A549 (cell line): ENCODE measurements around the gene ASIC5. TPM values are rescaled to one million over a fixed set of nuclear protein-coding genes. Genes with fewer than 3 reads are reported as not detected.

Source experiments
- ATAC-seq, 2 experiments: fragments of 200-7000 bp in 1 of 2; fragments of >200 bp in 1 of 2; cut with Nextera tagmentation in 1 of 2; cut with Tn5 transposase in 1 of 2; 3 replicates each; pipeline versions ENCODE4 v1.8.0 to v1.9.1; 2018 to 2020; ENCODE audit warnings: mild to moderate bottlenecking in 1 of 2, moderate library complexity in 1 of 2
- CTCF ChIA-PET: fragments of 300-600 bp; sonication (Branson Sonifier 250); formaldehyde crosslinking; extraction: SDS; loops from one replicate; lab custom pipeline; 2021; ENCODE audit warnings: antibody characterized with exemption, inconsistent platforms; lab: Yijun Ruan, JAX
- POLR2A ChIA-PET: fragments of 350-600 bp; formaldehyde crosslinking; extraction: SDS; loops from one replicate; lab custom pipeline; 2021; ENCODE audit warnings: antibody characterized with exemption, inconsistent platforms; lab: Yijun Ruan, JAX
- DNase-seq, 2 experiments: peaks; one replicate each; pipeline versions ENCODE4 v3.0.0 to v3.0.0-alpha.2; 2011 to 2016; ENCODE audit warnings: low read depth in 1 of 2, low spot score in 1 of 2
- FAIRE-seq: peaks from 2 replicates; lab custom pipeline; 2011; peaks lifted over from hg19 to GRCh38; lab: Jason Lieb, UNC
- H3K27ac ChIP-seq, 2 experiments: fragments of >200 bp; sonication (Bioruptor Twin); formaldehyde crosslinking; 3 replicates each; pipeline ENCODE4 v1.5.1; 2016 to 2017
- H3K4me1 ChIP-seq: fragments of >200 bp; sonication (Bioruptor Twin); formaldehyde crosslinking; 3 replicates; pipeline ENCODE4 v1.6.1; 2016
- H3K4me2 ChIP-seq: fragments of >200 bp; sonication (Bioruptor Twin); formaldehyde crosslinking; 3 replicates; pipeline ENCODE4 v1.6.1; 2016
- H3K4me3 ChIP-seq: fragments of >200 bp; sonication (Bioruptor Twin); formaldehyde crosslinking; 3 replicates; pipeline ENCODE4 v1.5.1; 2016
- H3K9me3 ChIP-seq: fragments of >200 bp; sonication (Bioruptor Twin); formaldehyde crosslinking; 3 replicates; pipeline ENCODE4 v1.6.1; 2016
- ATOH8 ChIP-seq: fragments of 250-450 bp; sonication (Bioruptor Pico); IDR thresholded peaks from 2 replicates; pipeline ENCODE4 v1.5.0; 2020; ENCODE audit warnings: low read depth, mild to moderate bottlenecking, moderate library complexity
- BCL3 ChIP-seq: fragments of >200 bp; sonication (Bioruptor Twin); formaldehyde crosslinking; IDR thresholded peaks from 3 replicates; pipeline ENCODE4 v1.6.1; 2016
- CBX2 ChIP-seq: fragments of 200-600 bp; sonication (generic); IDR thresholded peaks from 2 replicates; pipeline ENCODE4 v1.6.1; 2016; ENCODE audit warnings: low read depth, mild to moderate bottlenecking, borderline replicate concordance
- CEBPB ChIP-seq, 2 experiments: fragments of >200 bp in 1 of 2; sonication (Bioruptor Twin) in 1 of 2; formaldehyde crosslinking in 1 of 2; IDR thresholded peaks; 2 replicates each; pipeline ENCODE4 v1.6.1; 2012 to 2016
- CHD2 ChIP-seq: fragments of 150-350 bp; IDR thresholded peaks from 2 replicates; pipeline ENCODE4 v1.6.1; 2014; ENCODE audit warnings: low read length; ENCODE audit not compliant: partially characterized antibody
- E2F6 ChIP-seq: IDR thresholded peaks from 2 replicates; pipeline ENCODE4 v1.6.1; 2012; ENCODE audit warnings: low read depth, borderline replicate concordance
- FOSB ChIP-seq: fragments of 250-450 bp; sonication (Bioruptor Pico); IDR thresholded peaks from 2 replicates; pipeline ENCODE4 v1.5.0; 2020; ENCODE audit warnings: mild to moderate bottlenecking, moderate library complexity
- FOSL2 ChIP-seq, 2 experiments: fragments of 450-650 bp in 1 of 2; fragments of >200 bp in 1 of 2; sonication (Bioruptor Twin) in 1 of 2; formaldehyde crosslinking; IDR thresholded peaks; 2 replicates each; pipeline versions ENCODE4 v1.5.0 to v1.6.1; 2016 to 2020; ENCODE audit warnings: mild to moderate bottlenecking in 1 of 2, moderate library complexity in 1 of 2
- GATA3 ChIP-seq: IDR thresholded peaks from 2 replicates; pipeline ENCODE4 v1.6.1; 2012; ENCODE audit warnings: borderline replicate concordance
- HEYL ChIP-seq: fragments of 250-450 bp; sonication (Bioruptor Pico); IDR thresholded peaks from 2 replicates; pipeline ENCODE4 v1.8.0; 2021; ENCODE audit warnings: mild to moderate bottlenecking, moderate library complexity
- HOXB5 ChIP-seq: fragments of 250-450 bp; sonication (Bioruptor Pico); IDR thresholded peaks from 2 replicates; pipeline ENCODE4 v1.5.0; 2020; ENCODE audit warnings: mild to moderate bottlenecking, moderate library complexity
- JUN ChIP-seq, 2 experiments: fragments of >200 bp; sonication (Bioruptor Twin); formaldehyde crosslinking; IDR thresholded peaks; 2 replicates in 1 of 2; 3 replicates in 1 of 2; pipeline ENCODE4 v1.6.1; 2016 to 2017
- KDM1A ChIP-seq: fragments of 200-600 bp; sonication (generic); IDR thresholded peaks from 2 replicates; pipeline ENCODE4 v1.6.1; 2016; ENCODE audit warnings: low read depth, mild to moderate bottlenecking
- MAX ChIP-seq: IDR thresholded peaks from 2 replicates; pipeline ENCODE4 v1.6.1; 2012
- MAZ ChIP-seq: fragments of 150-350 bp; IDR thresholded peaks from 2 replicates; pipeline ENCODE4 v1.6.1; 2014; ENCODE audit warnings: antibody characterized with exemption, low read depth, low read length, borderline replicate concordance
- MYC ChIP-seq: IDR thresholded peaks from 2 replicates; pipeline ENCODE4 v1.6.1; 2012; ENCODE audit warnings: mild to moderate bottlenecking, inconsistent platforms, low read length, improper control_type of control experiment, borderline replicate concordance
- POLR2A ChIP-seq: IDR thresholded peaks from 2 replicates; pipeline ENCODE4 v1.6.1; 2012; ENCODE audit warnings: mild to moderate bottlenecking, low read length
- RARB ChIP-seq: fragments of 250-450 bp; sonication (Bioruptor Pico); IDR thresholded peaks from 2 replicates; pipeline ENCODE4 v1.8.0; 2021; ENCODE audit warnings: mild to moderate bottlenecking, moderate library complexity
- RCOR1 ChIP-seq: fragments of 150-350 bp; IDR thresholded peaks from 2 replicates; pipeline ENCODE4 v1.6.1; 2014; ENCODE audit warnings: antibody characterized with exemption, low read length, low read depth
- RFX5 ChIP-seq: fragments of 450-650 bp; IDR thresholded peaks from 2 replicates; pipeline ENCODE4 v1.7.1; 2014; ENCODE audit warnings: antibody characterized with exemption, mild to moderate bottlenecking, moderate library complexity
- RNF2 ChIP-seq: fragments of 200-600 bp; sonication (generic); IDR thresholded peaks from 2 replicates; pipeline ENCODE4 v1.6.1; 2016; ENCODE audit warnings: low read depth, mild to moderate bottlenecking, antibody characterized with exemption, moderate library complexity, borderline replicate concordance
- TP53 ChIP-seq: fragments of 250-450 bp; sonication (Bioruptor Pico); IDR thresholded peaks from 2 replicates; pipeline ENCODE4 v1.5.0; 2021; ENCODE audit warnings: mild to moderate bottlenecking, moderate library complexity
- ZNF302 ChIP-seq: fragments of 250-450 bp; sonication (Bioruptor Pico); IDR thresholded peaks from 2 replicates; pipeline ENCODE4 v1.9.0; 2021; ENCODE audit warnings: inconsistent platforms, mild to moderate bottlenecking, moderate library complexity
- WGBS: methylation state at CpG from one replicate; pipeline ENCODE4 v1.1.6; 2017; ENCODE audit errors: missing lambda C conversion rate; 5-methylcytosine and 5-hydroxymethylcytosine counted together
- polyA plus RNA-seq, 4 experiments: library from polyadenylated mRNA; depleted of rRNA in 3 of 4; stranded (reverse); fragments of >200 nt; fragmentation: RNase III in 1 of 4; extraction: RNeasy Plus Mini Kit Qiagen cat#74134 plus additional on column Dnase treatment in 1 of 4; gene quantifications; 2 replicates in 3 of 4; 3 replicates in 1 of 4; pipeline ENCODE4 v1.2.3, GENCODE V29; 2011 to 2017
- TF ChIP-seq, protein P1 (sequence below): fragments of 250-450 bp; sonication (Bioruptor Pico); IDR thresholded peaks from 2 replicates; pipeline ENCODE4 v1.5.0; 2021; ENCODE audit warnings: mild to moderate bottlenecking, moderate library complexity, borderline replicate concordance
- TF ChIP-seq, protein P2 (sequence below): IDR thresholded peaks from 2 replicates; pipeline ENCODE4 v1.6.1; 2012

Gene ASIC5
- polyA plus RNA-seq, 2 of the 4 experiments (the other 2 are of a cell fraction): not detected

- ChIA-PET CTCF (no interaction called here), POLR2A (no interaction called here)
- H3K4me3 ChIP-seq: no peak overlapping the region
- no peak overlapping the region for H3K4me2 ChIP-seq
- no peak overlapping the region for H3K27ac ChIP-seq
- no peak for DNase-seq
- no peak for FAIRE-seq
- no peak for ATAC-seq
- TF ChIP-seq RCOR1 (no peak), JUN (IDR thresholded peaks at IDR 0.05) (no peak), ZNF302 (CRISPR knock-in tag) (no peak), CEBPB (IDR thresholded peaks at IDR 0.05) (no peak), MAX (no peak), KDM1A (no peak), FOSL2 (IDR thresholded peaks at IDR 0.05) (no peak), FOSL2 (CRISPR knock-in tag; IDR thresholded peaks at IDR 0.05) (no peak), RFX5 (no peak), GATA3 (no peak), FOSB (CRISPR knock-in tag) (no peak), E2F6 (no peak), MAZ (no peak), MYC (no peak), CHD2 (no peak), HEYL (no peak)
- TF ChIP-seq, protein P1, sequence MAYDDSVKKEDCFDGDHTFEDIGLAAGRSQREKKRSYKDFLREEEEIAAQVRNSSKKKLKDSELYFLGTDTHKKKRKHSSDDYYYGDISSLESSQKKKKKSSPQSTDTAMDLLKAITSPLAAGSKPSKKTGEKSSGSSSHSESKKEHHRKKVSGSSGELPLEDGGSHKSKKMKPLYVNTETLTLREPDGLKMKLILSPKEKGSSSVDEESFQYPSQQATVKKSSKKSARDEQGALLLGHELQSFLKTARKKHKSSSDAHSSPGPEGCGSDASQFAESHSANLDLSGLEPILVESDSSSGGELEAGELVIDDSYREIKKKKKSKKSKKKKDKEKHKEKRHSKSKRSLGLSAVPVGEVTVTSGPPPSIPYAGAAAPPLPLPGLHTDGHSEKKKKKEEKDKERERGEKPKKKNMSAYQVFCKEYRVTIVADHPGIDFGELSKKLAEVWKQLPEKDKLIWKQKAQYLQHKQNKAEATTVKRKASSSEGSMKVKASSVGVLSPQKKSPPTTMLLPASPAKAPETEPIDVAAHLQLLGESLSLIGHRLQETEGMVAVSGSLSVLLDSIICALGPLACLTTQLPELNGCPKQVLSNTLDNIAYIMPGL (CRISPR knock-in tag): no peak
- H3K9me3 ChIP-seq: no peaks in the 10 kb centered on the region
- H3K4me1 ChIP-seq: 0 out of 3 replicates have a peak, but pooled peaks cover 6% of the 10 kb centered on the region
- WGBS: 44% methylated on average over 1 of the region's 1 CpG
These were observed 21.0 kb upstream of the ASIC5 start for GRCh38 chr4:155887045-155887444.

DNA sequence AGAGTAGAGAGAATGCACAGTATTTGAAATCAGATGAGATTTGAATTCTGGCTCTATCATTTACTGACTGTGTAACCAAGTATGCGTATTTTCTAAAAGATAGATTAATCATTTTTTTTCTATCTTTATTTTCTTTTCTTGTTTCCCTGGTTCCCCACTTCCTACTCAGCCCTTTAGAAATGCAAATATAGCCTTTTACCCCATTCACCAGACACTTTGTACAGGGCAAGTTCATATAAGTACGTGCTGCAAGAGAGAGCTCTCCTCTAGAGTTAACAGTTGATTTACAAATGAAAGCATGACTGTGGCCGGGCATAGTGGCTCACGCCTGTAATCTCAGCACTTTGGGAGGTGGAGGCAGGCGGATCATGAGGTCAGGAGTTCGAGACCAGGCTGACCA lies 19.6 kb upstream of the ASIC5 start:
- POLR2A ChIA-PET: no interaction called here
- CTCF ChIA-PET: no interaction called here
- Histone ChIP-seq H3K27ac (no peak overlapping the region), H3K4me3 (no peak overlapping the region), H3K4me1 (0 out of 3 replicates have a peak, but pooled peaks cover 6% of the 10 kb centered on the region), H3K4me2 (no peak overlapping the region), H3K9me3 (no peaks in the 10 kb centered on the region)
- DNase-seq (no peak), ATAC-seq (no peak), FAIRE-seq (no peak)
- no peak for TF ChIP-seq HOXB5 (CRISPR knock-in tag)
- TF ChIP-seq BCL3: no peak
- TF ChIP-seq MYC: no peak
- TF ChIP-seq ATOH8: no peak
- WGBS: 50% methylated on average over 4 of the region's 6 CpGs

- no peak for FAIRE-seq
- Histone ChIP-seq H3K4me2 (no peak overlapping the region), H3K4me3 (no peak overlapping the region), H3K27ac (no peak overlapping the region), H3K4me1 (no peaks in the 10 kb centered on the region), H3K9me3 (no peaks in the 10 kb centered on the region)
- no peak for ATAC-seq
- no peak for DNase-seq
- ChIA-PET CTCF (no interaction called here), POLR2A (no interaction called here)
- 45% methylated on average over 3 of the region's 3 CpGs for WGBS
- TF ChIP-seq CBX2 (no peak), RFX5 (no peak), RNF2 (no peak), POLR2A (no peak), RARB (CRISPR knock-in tag) (no peak), TP53 (CRISPR knock-in tag) (no peak), RCOR1 (no peak)
- TF ChIP-seq, protein P2, sequence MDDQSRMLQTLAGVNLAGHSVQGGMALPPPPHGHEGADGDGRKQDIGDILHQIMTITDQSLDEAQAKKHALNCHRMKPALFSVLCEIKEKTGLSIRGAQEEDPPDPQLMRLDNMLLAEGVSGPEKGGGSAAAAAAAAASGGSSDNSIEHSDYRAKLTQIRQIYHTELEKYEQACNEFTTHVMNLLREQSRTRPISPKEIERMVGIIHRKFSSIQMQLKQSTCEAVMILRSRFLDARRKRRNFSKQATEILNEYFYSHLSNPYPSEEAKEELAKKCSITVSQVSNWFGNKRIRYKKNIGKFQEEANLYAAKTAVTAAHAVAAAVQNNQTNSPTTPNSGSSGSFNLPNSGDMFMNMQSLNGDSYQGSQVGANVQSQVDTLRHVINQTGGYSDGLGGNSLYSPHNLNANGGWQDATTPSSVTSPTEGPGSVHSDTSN: no peak
- TF ChIP-seq, protein P1 (CRISPR knock-in tag): no peak
These were observed 17.8 kb upstream of the ASIC5 start for GRCh38 chr4:155883895-155884294.
